Left hindlimb (tissue), 1 donor: ENCODE results near the gene PPARA.
A peak's percentile ranks its signal among the peaks of the same experiment; 100 is the strongest.

Experiments
- DNase-seq: peaks from one replicate; pipeline ENCODE4 v3.0.0-alpha.2; 2018

PPARA gene

GRCh38 chr22:46224044-46224897 is 73.9 kb downstream of the PPARA start:
- DNase-seq = no peak

- DNase-seq = no peak
Observed at GRCh38 chr22:46224898-46225290, 74.6 kb downstream of the PPARA start.

GRCh38 chr22:46225631-46226030 is 75.3 kb downstream of the PPARA start:
- DNase-seq = no peak

- DNase-seq = no peak
Observed at GRCh38 chr22:46226577-46226976, 76.3 kb downstream of the PPARA start.

GRCh38 chr22:46229701-46230100 is 79.4 kb downstream of the PPARA start:
- no peak for DNase-seq

- no peak for DNase-seq
Observed at GRCh38 chr22:46230262-46230901, 80.1 kb downstream of the PPARA start.

GRCh38 chr22:46233231-46233630 is 82.9 kb downstream of the PPARA start:
- no peak for DNase-seq

- no peak for DNase-seq
Observed at GRCh38 chr22:46234969-46235368, 84.6 kb downstream of the PPARA start.

- DNase-seq = no peak
Observed at GRCh38 chr22:46237453-46238124, 87.3 kb downstream of the PPARA start.

GRCh38 chr22:46238541-46238940 is 88.2 kb downstream of the PPARA start:
- DNase-seq = no peak

GRCh38 chr22:46239261-46240048 is 89.1 kb downstream of the PPARA start:
- DNase-seq = no peak

- DNase-seq = no peak
Observed at GRCh38 chr22:46240073-46240472, 89.7 kb downstream of the PPARA start.

- DNase-seq = no peak
Observed at GRCh38 chr22:46240506-46240905, 90.2 kb downstream of the PPARA start.

GRCh38 chr22:46240907-46241306 is 90.6 kb downstream of the PPARA start:
- no peak for DNase-seq

GRCh38 chr22:46241396-46242007 is 91.2 kb downstream of the PPARA start:
- no peak for DNase-seq

- DNase-seq = no peak
Observed at GRCh38 chr22:46242076-46242475, 91.8 kb downstream of the PPARA start.

GRCh38 chr22:46244771-46245170 is 94.4 kb downstream of the PPARA start:
- DNase-seq = no peak

- DNase-seq = peak; percentile 69
Observed at GRCh38 chr22:46245511-46245910, 95.2 kb downstream of the PPARA start.

- DNase-seq = no peak
Observed at GRCh38 chr22:46246178-46246577, 95.9 kb downstream of the PPARA start.

- DNase-seq = no peak
Observed at GRCh38 chr22:46247443-46247975, 97.2 kb downstream of the PPARA start.

GRCh38 chr22:46250035-46250782 is 99.9 kb downstream of the PPARA start, which contains the start of gene CDPF1:
Gene CDPF1 (minus strand): TSS chr22:46250293. CDS start chr22:46248284, 2,009 bp downstream.
- DNase-seq = peak; percentile 93
